ENCODE measurements around the gene DRG1.
"Not testable (repeated sequence)": the region's sequence is repeated elsewhere in the genome, so short reads cannot be mapped to it uniquely, and the experiment has no call there.

Gene DRG1

GRCh38 chr22:31465307-31465706 lies 65.9 kb downstream of the DRG1 start:
- in situ Hi-C loops (cut with MboI; ENCODE audit: low sequenced_read_pairs, unreplicated experiment), result no loop called here
- no peak for DNase-seq (ENCODE audit: low spot score)
- TF ChIP-seq CTCF (IDR thresholded peaks at IDR 0.05; ENCODE audit: borderline replicate concordance, control extremely low read depth, extremely low read depth, insufficient read depth, missing control alignments), result no peak

- in situ Hi-C loops (cut with MboI; ENCODE audit: low sequenced_read_pairs, unreplicated experiment), result no loop called here
- no peak for TF ChIP-seq CTCF (IDR thresholded peaks at IDR 0.05; ENCODE audit: borderline replicate concordance, control extremely low read depth, extremely low read depth, insufficient read depth, missing control alignments)
Observed at GRCh38 chr22:31474743-31475142, 75.3 kb downstream of the DRG1 start.

GRCh38 chr22:31475800-31476199 lies 76.4 kb downstream of the DRG1 start:
- in situ Hi-C loops (cut with MboI; ENCODE audit: low sequenced_read_pairs, unreplicated experiment), result no loop called here
- DNase-seq (ENCODE audit: low spot score), result no peak
- no peak for TF ChIP-seq CTCF (IDR thresholded peaks at IDR 0.05; ENCODE audit: borderline replicate concordance, control extremely low read depth, extremely low read depth, insufficient read depth, missing control alignments)

More at GRCh38 chr22:31474743-31475142, 75.3 kb downstream of the DRG1 start:
- DNase-seq (ENCODE audit: low spot score), result no peak

GRCh38 chr22:31477329-31477728 lies 77.9 kb downstream of the DRG1 start:
- TF ChIP-seq CTCF (IDR thresholded peaks at IDR 0.05; ENCODE audit: borderline replicate concordance, control extremely low read depth, extremely low read depth, insufficient read depth, missing control alignments), result no peak
- in situ Hi-C loops (cut with MboI; ENCODE audit: low sequenced_read_pairs, unreplicated experiment), result no loop called here
- DNase-seq (ENCODE audit: low spot score), result peak; percentile 67

GRCh38 chr22:31481129-31481528 lies 81.7 kb downstream of the DRG1 start:
- no peak for DNase-seq (ENCODE audit: low spot score)
- no peak for TF ChIP-seq CTCF (IDR thresholded peaks at IDR 0.05; ENCODE audit: borderline replicate concordance, control extremely low read depth, extremely low read depth, insufficient read depth, missing control alignments)
- in situ Hi-C loops (cut with MboI; ENCODE audit: low sequenced_read_pairs, unreplicated experiment), result no loop called here

GRCh38 chr22:31482470-31482869 lies 83.1 kb downstream of the DRG1 start:
- DNase-seq (ENCODE audit: low spot score); in situ Hi-C loops (cut with MboI; ENCODE audit: low sequenced_read_pairs, unreplicated experiment): not testable (repeated sequence)

Measured in GM13976 (cell line).